ENCODE measurements around the gene HTRA2.

HTRA2 gene

DNA sequence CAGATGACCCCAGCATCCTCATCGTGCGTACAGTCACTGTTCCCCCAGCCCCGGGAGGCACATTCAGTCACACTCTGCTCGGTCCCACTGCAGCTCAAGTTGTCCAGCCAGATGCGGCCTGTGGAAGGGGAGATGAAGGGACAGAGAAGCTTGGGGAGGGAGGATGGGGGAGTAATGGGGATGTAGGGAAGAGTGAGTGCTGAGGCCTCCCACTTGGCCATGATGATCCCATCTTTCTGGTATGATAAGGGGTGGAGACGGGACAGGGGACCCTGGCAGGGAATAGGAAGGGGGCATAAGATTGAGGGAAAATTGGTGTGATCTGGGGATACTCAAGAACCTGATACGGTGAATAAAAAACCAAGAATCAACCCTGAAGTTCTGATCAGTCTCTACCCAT, 20.5 kb downstream of the HTRA2 start:
- Mint-ChIP-seq H3K36me3 (ENCODE audit: insufficient read depth) (peaks cover 17% of the 10 kb centered on the region), H3K9me3 (no peaks in the 10 kb centered on the region), H3K27ac (no peak overlapping the region), H3K4me1 (ENCODE audit: low read depth in 2 of 2) (peaks cover 11 to 14% of the 10 kb centered on the region in 2 donors), H3K4me3 (no peak overlapping the region), H3K27me3 (peaks cover 33 to 49% of the 10 kb centered on the region in 2 donors)
- ATAC-seq (replicated peaks) (no peak), DNase-seq (no peak)

DNA sequence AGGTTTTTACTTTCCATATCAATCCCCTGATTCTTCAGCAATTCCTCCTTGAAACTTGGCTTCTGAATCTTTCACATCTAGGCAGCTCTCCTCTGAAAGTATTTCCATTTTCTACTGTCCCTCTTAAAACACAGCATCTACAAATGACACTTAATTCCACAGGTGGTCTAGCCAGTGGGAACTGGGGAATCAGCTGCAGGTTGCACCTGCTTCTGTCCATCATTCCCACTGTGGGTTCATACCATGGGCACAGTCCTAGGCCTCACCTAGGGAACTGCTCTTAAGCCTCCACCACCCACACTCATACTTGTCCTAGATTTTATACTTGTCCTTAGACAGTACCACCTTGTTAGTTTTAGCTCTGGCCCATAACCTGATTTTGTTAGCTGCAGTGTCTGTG, 21.8 kb downstream of the HTRA2 start:
- ATAC-seq (replicated peaks) (no peak), DNase-seq (no peak)
- Mint-ChIP-seq H3K36me3 (ENCODE audit: insufficient read depth) (peaks cover 20% of the 10 kb centered on the region), H3K9me3 (no peaks in the 10 kb centered on the region), H3K4me1 (ENCODE audit: low read depth in 2 of 2) (peaks cover 15 to 17% of the 10 kb centered on the region in 2 donors), H3K4me3 (no peak overlapping the region), H3K27me3 (peaks cover 33 to 49% of the 10 kb centered on the region in 2 donors), H3K27ac (no peak overlapping the region)

DNA sequence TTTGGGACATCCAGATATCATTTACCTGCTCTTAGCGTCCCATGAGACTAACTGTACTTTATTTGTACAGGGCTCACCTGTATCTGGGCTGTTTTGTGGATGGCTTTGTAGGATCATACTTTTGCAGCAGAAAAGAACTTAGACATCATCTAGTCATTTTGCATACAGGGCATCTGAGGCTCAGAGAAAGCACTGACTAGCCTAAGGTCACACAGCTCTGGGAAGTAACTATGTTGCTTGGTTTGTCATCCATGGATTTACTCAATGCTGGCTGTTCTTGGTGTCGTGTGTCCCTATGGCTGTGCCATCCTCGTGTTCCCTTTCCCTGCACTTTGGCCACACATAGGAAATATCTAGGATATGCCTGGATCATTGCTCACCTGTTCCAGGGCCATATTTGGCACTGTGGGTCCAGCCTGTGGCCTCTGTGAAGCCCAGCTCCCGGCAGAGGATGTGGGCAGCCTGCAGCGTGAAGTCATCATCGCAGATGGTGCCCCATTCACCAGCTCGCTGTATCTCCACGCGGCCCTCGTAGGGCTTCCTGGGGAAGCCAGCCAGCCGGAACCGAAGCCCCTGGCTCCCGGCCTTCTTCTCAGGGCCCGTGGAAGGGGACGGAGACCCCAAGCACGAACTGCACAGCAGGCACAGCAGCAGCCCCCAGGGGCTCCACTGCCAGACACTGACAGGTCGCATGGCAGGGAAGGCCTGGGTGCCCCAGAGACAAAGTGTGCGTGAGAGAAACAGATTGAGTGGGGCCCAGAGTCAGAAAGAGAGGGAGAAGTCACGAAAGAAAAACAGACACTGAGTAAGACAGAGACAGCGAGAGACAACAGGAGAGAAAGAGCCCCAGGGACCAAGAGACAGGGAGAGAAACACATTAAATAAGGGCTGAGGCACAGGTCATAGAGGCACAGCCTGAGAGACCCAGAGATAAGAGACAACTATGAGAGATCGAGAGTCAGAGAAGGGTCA, 22.5 kb downstream of the HTRA2 start:
- Mint-ChIP-seq H3K4me3 (peak overlapping the region; percentile 2 to 43), H3K36me3 (ENCODE audit: insufficient read depth) (peaks cover 20% of the 10 kb centered on the region), H3K27me3 (peaks cover 33 to 42% of the 10 kb centered on the region in 2 donors), H3K4me1 (ENCODE audit: low read depth in 2 of 2) (peaks cover 15 to 17% of the 10 kb centered on the region in 2 donors), H3K9me3 (no peaks in the 10 kb centered on the region), H3K27ac (peak overlapping the region in 1 of 2 donors; percentile 28)
- ATAC-seq (replicated peaks) = no peak
- no peak for DNase-seq

DNA sequence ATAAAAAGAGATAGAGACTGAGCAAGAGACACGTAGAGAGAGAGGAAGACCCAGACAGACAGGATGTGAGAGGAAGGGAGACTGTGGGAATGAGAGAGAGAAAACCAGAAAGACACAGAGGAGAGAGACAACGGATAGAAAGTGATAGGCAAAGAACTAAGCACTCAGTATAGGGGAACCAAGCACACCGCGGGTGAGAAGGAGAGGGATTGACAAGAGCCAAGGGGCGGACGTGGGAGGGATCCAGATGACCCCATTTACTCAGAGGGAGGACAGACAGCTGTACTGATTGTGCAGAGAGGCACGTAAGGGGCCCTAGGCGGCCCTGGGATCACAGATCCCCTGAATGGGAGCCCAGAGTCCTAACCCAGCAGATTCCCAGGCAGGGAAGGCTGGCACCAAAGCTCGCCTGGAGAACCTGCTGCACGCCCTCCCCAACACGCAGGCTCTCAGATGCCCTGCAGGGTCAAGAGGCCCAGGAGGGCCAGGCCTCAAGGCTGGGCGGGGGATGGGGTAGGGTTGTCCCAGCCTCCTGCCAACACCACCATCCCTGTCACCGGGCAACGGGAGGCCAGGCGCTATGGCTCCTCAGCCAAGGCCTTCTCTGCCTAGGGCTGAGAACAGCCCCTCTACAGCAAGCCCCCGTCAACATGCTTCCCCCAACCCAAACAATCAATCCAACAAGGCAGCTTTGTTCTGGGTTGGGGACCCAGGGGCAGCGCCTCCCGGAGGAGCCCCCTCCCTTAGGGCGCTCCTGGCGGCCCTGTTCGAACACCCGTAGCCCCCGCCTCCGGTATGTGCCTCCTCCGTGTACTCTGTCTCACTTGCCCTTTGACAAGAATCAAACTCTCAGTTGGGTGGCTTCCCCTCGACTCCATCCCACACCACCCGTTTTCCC, 23.4 kb downstream of the HTRA2 start:
- Mint-ChIP-seq H3K4me3 (peak overlapping the region; percentile 54 to 81), H3K36me3 (ENCODE audit: insufficient read depth) (peaks cover 20% of the 10 kb centered on the region), H3K27ac (peak overlapping the region; percentile 83 to 92), H3K27me3 (peaks cover 30 to 34% of the 10 kb centered on the region in 2 donors), H3K4me1 (ENCODE audit: low read depth in 2 of 2) (peaks cover 15 to 16% of the 10 kb centered on the region in 2 donors), H3K9me3 (no peaks in the 10 kb centered on the region)
- ATAC-seq (replicated peaks) (no peak), DNase-seq (no peak)

DNA sequence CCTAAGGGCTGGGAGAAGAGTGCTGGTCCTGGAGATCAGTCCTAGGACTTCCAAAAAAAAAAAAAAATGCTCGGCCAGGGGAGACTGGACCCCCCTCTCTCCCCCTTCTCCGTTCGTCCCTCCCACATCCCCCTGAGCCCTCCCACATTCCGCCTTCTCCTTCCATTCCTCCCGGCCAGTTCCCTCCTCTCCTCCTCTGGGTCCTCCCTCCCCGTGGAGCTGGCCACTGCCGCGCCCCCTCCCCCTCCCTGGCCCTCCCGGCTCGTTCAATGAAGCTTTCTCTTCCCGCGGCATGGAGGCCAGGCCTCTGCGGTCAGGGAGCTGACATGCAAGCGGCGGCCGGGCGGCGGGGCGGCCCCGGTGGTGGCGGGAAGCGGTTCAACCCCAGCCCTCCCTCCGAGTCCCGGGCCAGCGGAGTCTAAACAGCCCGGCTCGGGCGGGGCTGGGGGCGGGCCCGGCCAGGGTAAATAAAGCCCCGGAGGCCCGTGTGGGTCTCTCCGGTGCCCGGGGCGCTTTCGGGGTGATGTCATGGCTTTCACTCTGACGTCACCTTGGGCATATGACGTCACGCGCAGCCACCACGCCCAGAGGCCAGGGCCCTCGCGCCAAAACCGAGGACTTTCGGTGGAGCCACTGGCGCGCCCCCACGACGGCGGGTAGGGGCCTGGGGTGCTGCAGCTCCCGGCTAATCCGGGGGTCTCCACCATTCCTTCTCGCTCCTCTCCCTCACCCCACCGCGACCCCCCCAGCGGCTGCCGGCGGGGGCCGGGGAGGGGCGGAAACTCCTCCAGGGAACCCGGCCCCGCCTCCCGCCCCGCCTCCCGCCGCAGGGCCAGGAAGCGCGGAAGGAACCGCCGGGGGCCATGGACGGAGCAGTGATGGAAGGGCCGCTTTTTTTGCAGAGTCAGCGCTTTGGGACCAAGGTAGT, 24.4 kb downstream of the HTRA2 start, which contains the start of the genes DOK1 and LOXL3:
TSS of gene DOK1 (plus strand) at position 829 of the 928 bp plus-strand sequence. CDS start at position 864, 35 bp downstream.
TSS of gene LOXL3 (minus strand) at position 51 of the 928 bp plus-strand sequence. CDS start 1,308 bp downstream, outside the sequence.
- Mint-ChIP-seq H3K36me3 (ENCODE audit: insufficient read depth) (peaks cover 20% of the 10 kb centered on the region), H3K27me3 (peaks cover 26 to 29% of the 10 kb centered on the region in 2 donors), H3K4me1 (ENCODE audit: low read depth in 2 of 2) (peaks cover 12 to 15% of the 10 kb centered on the region in 2 donors), H3K9me3 (no peaks in the 10 kb centered on the region), H3K27ac (peak within 1 kb of the TSS; percentile 83 to 92), H3K4me3 (peak within 1 kb of the TSS; percentile 84 to 88)
- DNase-seq (peak; percentile 68 to 81 (median 76)), ATAC-seq (replicated peaks) (peak; percentile 81)

DNA sequence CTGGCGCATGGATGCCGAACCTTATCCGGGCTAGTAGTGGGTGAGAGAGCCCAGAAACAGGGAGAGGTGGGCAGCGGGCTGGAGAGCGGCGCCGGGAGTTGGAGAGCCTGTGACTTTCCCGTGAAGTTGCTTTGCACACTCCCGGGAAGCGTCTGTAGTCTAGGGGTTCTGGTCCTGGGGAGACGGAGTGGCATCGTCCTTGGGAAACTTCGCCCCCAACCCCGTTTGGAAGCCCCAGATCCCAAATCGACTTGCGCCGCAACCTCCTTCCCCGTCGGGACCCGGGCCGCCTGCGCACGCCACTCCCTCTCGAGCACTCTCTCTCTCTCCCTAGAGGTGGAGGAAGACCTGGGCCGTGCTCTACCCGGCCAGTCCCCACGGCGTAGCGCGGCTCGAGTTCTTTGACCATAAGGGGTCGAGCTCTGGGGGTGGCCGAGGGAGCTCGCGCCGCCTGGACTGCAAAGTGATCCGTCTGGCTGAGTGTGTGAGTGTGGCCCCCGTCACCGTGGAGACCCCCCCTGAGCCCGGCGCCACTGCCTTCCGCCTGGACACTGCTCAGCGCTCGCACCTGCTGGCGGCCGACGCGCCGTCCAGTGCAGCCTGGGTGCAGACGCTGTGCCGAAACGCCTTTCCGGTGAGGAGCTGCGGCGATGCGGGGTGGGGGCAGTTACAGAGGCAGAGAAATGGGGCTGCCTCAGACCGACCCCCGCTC, 25.2 kb downstream of the HTRA2 start:
- peaks cover 18 to 22% of the 10 kb centered on the region in 2 donors for H3K27me3 Mint-ChIP-seq
- peaks cover 8 to 16% of the 10 kb centered on the region in 2 donors for H3K4me1 Mint-ChIP-seq (ENCODE audit: low read depth in 2 of 2)
- DNase-seq (peak; percentile 20 to 44 (median 25)), ATAC-seq (replicated peaks) (peak; percentile 53)
- no peaks in the 10 kb centered on the region for H3K9me3 Mint-ChIP-seq
- peaks cover 20% of the 10 kb centered on the region for H3K36me3 Mint-ChIP-seq (ENCODE audit: insufficient read depth)
- peak overlapping the region; percentile 83 to 92 for H3K27ac Mint-ChIP-seq
- peak overlapping the region; percentile 84 to 88 for H3K4me3 Mint-ChIP-seq

DNA sequence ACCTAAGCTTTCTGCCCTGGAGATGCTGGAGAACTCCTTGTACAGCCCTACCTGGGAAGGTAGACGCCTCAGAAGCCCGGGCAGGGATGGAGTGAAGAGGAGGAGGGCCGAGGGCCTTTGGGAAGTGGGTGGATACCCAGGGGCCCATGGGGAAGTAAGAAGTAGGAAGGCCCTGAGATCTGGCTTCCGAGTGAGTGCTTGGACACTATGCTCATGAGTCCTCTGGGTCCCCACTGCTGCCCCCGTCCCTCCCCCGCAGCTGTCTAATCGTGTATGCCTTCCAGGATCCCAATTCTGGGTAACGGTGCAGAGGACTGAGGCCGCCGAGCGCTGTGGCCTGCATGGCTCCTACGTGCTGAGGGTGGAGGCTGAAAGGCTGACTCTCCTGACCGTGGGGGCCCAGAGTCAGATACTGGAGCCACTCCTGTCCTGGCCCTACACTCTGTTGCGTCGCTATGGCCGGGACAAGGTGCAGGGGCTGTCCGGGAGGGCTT, 25.9 kb downstream of the HTRA2 start:
- ATAC-seq (replicated peaks) (no peak), DNase-seq (no peak)
- H3K9me3 Mint-ChIP-seq = no peaks in the 10 kb centered on the region
- peaks cover 11 to 22% of the 10 kb centered on the region in 2 donors for H3K27me3 Mint-ChIP-seq
- peaks cover 13 to 23% of the 10 kb centered on the region in 2 donors for H3K4me1 Mint-ChIP-seq (ENCODE audit: low read depth in 2 of 2)
- peaks cover 20% of the 10 kb centered on the region for H3K36me3 Mint-ChIP-seq (ENCODE audit: insufficient read depth)
- H3K27ac Mint-ChIP-seq = peak overlapping the region; percentile 83 to 92
- peak overlapping the region; percentile 84 to 88 for H3K4me3 Mint-ChIP-seq

DNA sequence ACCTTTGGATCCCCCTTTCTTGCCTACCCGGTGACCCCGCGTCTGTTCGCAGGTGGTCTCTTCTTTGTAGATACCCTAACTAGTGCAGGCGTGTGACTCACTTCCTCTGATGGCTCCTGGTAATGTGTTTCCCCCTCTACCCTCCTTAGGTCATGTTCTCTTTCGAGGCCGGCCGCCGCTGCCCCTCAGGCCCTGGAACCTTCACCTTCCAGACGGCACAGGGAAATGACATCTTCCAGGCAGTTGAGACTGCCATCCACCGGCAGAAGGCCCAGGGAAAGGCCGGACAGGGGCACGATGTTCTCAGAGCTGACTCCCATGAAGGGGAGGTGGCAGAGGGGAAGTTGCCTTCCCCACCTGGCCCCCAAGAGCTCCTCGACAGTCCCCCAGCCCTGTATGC, 26.4 kb downstream of the HTRA2 start:
- Mint-ChIP-seq H3K27me3 (peaks cover 6 to 22% of the 10 kb centered on the region in 2 donors), H3K27ac (no peak overlapping the region), H3K4me3 (peak overlapping the region; percentile 84 to 88), H3K9me3 (no peaks in the 10 kb centered on the region), H3K4me1 (ENCODE audit: low read depth in 2 of 2) (peaks cover 15 to 23% of the 10 kb centered on the region in 2 donors), H3K36me3 (ENCODE audit: insufficient read depth) (peaks cover 20% of the 10 kb centered on the region)
- no peak for DNase-seq
- no peak for ATAC-seq (replicated peaks)

DNA sequence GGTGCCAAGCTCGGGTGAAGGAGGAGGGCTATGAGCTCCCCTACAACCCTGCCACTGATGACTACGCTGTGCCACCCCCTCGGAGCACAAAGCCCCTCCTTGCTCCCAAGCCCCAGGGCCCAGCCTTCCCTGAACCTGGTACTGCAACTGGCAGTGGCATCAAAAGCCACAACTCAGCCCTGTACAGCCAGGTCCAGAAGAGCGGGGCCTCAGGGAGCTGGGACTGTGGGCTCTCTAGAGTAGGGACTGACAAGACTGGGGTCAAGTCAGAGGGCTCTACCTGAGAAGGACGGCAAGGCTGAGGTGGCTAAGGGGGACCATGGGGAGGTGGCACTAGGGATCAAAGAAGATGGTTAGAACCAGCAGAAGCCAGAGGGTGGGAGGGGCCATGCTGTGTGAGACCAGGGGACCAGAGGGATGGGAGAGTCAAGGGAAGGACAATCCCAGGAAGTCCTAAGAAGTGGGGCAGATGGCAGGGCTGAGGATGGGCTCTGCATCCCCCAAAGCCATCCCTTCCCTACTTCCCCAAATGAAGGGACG, 27.2 kb downstream of the HTRA2 start:
- H3K4me3 Mint-ChIP-seq = no peak overlapping the region
- ATAC-seq (replicated peaks) (no peak), DNase-seq (no peak)
- peaks cover 20% of the 10 kb centered on the region for H3K36me3 Mint-ChIP-seq (ENCODE audit: insufficient read depth)
- peaks cover 3 to 22% of the 10 kb centered on the region in 2 donors for H3K27me3 Mint-ChIP-seq
- no peaks in the 10 kb centered on the region for H3K9me3 Mint-ChIP-seq
- peak overlapping the region in 1 of 2 donors; percentile 69 for H3K27ac Mint-ChIP-seq
- H3K4me1 Mint-ChIP-seq (ENCODE audit: low read depth in 2 of 2) = peaks cover 15 to 23% of the 10 kb centered on the region in 2 donors

DNA sequence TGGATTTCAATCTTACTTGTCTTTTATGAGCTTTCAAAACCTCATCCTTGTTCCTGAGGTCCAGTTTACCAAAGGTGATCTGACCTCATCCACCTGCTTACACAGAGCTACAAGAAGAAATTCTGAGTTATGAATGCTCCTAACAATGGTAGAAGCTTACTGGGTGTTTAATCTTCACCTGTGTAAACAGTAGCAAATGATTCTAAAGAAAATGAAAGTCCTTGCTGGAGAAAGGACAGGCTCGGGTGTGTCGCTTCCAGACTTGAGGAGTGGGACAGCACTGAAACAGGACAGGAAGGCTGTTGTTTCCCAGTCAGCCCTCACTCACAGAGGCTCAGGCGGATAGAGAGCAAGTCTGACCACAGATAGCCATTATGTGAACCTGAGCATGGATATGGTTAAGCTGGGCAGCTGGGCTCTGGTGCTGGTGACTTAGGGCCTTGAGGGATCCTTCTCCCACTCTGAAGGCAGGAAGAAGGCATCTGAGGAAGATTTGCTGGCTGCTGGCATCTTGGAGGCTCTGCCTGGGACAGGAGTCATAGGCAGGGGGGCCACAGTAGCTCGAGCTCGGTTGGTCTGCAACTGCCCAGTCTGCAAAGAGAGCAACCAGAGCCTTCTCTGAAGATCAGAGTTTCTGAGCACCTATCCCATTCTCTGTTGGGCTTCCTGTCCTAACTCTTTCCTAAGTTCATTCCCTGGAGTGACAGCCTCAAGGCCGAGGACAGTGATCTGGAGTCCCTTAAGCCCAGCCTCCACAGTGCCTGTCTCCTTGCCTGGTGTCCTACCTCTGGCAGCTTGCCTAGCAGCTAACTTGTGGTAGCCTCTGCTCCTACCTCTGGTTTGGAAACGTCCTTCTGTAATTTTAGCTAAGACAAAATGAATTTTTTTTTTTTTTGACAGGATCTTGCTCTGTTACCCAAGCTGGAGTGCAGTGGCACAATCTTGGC, 28.8 kb downstream of the HTRA2 start:
- DNase-seq (no peak), ATAC-seq (replicated peaks) (no peak)
- peaks cover 17% of the 10 kb centered on the region for H3K36me3 Mint-ChIP-seq (ENCODE audit: insufficient read depth)
- H3K4me3 Mint-ChIP-seq = no peak overlapping the region
- peaks cover 14 to 16% of the 10 kb centered on the region in 2 donors for H3K4me1 Mint-ChIP-seq (ENCODE audit: low read depth in 2 of 2)
- H3K27ac Mint-ChIP-seq = no peak overlapping the region
- no peaks in the 10 kb centered on the region for H3K9me3 Mint-ChIP-seq
- peaks cover 13 to 37% of the 10 kb centered on the region in 2 donors for H3K27me3 Mint-ChIP-seq

DNA sequence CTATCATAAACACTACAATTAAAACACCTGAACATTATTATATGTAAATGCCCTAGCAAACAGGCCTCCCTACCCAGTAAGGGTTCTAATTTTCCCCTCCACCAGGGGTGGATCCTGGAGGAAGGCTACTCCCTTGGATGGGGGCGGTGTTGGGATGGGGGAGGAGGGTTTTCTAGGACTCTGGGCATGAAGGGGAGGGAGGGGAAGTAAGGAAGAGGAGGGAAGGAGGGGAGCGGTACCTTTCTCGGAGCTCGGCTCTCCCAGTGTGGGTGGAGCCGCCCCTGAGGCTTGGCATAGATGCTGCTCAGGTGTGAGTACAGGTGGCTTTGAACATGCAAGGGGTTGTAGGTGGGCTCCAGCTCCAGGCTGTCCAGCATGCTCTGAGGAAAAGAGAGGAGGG, 30.2 kb downstream of the HTRA2 start:
- Mint-ChIP-seq H3K4me3 (no peak overlapping the region), H3K27me3 (peaks cover 20 to 46% of the 10 kb centered on the region in 2 donors), H3K9me3 (no peaks in the 10 kb centered on the region), H3K27ac (peak overlapping the region in 1 of 2 donors; percentile 23), H3K36me3 (ENCODE audit: insufficient read depth) (peaks cover 5% of the 10 kb centered on the region), H3K4me1 (ENCODE audit: low read depth in 2 of 2) (peaks cover 12 to 13% of the 10 kb centered on the region in 2 donors)
- DNase-seq (no peak), ATAC-seq (replicated peaks) (no peak)
